ENCODE data around the gene EXOC3.
"Not testable (repeated sequence)": the region's sequence is repeated elsewhere in the genome, so short reads cannot be mapped to it uniquely, and the experiment has no call there.

EXOC3 gene

GRCh38 chr5:472656-473550 is 29.9 kb downstream of the EXOC3 start:
- peak; percentile 74 to 77 for DNase-seq (ENCODE audit: low read depth in 2 of 2)

GRCh38 chr5:473551-474192 is 30.7 kb downstream of the EXOC3 start:
- DNase-seq (ENCODE audit: low read depth in 2 of 2) = no peak

GRCh38 chr5:474232-474839 is 31.4 kb downstream of the EXOC3 start:
- DNase-seq (ENCODE audit: low read depth in 2 of 2) = not testable (repeated sequence)

DNA sequence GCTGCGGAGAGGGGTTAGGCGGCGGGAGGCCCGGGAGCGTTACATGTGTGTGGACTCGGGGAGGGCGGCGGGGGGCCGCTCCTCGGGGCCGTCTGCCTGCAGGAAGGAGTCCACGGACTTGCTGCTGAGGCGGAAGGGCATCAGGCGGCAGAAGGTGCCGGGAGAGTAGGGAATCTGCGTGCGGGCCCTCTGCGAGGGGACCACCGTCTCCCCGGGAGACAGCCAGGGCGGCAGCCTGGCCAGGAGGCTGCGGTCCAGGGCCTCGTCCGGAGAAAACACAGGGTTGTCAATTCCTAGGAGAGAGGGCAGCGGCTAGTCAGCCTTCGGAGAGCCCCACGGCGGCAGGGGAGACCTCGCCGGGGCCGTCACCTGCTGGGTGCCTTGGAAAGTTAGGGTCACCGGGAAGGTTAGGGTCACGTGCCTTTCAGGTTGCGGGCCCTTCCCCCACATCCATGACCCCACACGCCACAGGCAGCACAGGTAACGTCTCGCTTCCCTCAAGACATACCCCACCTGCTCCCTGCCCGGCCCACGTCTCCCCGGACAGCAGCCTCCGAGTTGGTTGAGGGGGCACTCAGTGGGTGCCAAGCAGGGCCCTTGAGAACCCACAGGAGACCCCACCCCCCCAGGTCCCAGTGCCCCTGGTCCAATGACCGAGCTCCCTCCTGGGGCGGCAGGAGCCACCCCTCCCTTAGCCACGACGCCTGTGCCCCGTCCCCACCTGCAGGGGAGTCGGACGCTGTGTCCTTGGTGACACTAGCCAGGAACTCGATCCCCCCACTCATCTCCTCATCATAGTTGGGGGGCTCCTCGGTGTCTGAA is 32.1 kb downstream of the EXOC3 start:
- no peak for DNase-seq (ENCODE audit: low read depth in 2 of 2)

DNA sequence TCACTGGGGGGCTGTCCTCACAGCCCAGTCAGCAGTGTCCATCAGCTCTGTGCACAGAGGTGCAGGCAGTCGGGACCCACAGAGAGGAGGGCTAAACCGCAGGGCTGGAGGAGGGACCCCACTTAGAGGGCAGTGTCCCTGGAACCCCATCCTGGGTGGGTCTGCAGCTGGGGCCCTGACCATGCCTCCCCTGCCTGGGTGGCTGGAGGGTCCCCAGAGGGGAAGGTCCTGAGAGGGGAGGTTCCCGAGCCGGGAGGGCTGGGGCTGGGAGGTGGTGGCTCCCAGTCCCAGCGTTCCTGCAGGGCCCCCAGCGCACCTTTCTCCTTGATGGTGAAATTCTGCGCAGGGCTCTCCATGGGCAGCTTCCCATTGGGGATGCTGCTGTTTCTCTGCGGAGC is 32.7 kb downstream of the EXOC3 start:
- no peak for DNase-seq (ENCODE audit: low read depth in 2 of 2)

- DNase-seq (ENCODE audit: low read depth in 2 of 2) = no peak
These were observed 33.3 kb downstream of the EXOC3 start for GRCh38 chr5:476102-476813.

- DNase-seq (ENCODE audit: low read depth in 2 of 2) = no peak
These were observed 33.8 kb downstream of the EXOC3 start for GRCh38 chr5:476814-477175.

GRCh38 chr5:477247-477646 is 34.3 kb downstream of the EXOC3 start:
- no peak for DNase-seq (ENCODE audit: low read depth in 2 of 2)

- DNase-seq (ENCODE audit: low read depth in 2 of 2) = no peak
These were observed 34.9 kb downstream of the EXOC3 start for GRCh38 chr5:477871-478270.

DNA sequence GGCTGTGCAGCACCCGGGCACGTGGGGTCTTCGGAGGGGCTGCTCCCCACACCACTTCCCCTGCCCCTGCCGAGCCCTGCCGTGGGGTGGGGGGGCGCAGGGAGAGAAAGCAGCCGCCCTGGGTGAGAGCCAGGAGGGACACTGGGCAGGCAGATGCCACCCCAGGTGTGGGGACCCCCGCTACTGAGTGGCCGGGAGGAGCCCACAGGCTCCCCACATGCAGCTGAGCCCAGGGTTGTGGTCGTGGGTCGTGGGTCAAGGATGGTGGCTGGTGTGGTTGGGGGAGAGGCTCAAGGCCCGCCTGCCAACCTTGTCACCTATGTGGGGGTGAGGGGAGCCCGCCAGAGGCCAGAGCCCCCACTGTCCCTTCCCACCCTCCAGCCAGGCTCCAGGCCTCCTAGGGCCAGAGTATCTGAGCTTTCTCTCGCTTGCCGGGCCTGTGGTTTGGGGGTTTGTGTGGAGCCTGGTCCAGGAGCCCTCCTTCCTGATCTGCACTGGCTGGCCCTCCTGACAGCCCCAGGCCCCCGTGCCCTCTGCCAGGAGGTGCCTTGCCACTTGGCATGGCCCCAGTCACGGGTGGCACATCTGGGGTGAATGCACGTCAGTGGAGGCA is 35.5 kb downstream of the EXOC3 start:
- DNase-seq (ENCODE audit: low read depth in 2 of 2) = no peak

DNA sequence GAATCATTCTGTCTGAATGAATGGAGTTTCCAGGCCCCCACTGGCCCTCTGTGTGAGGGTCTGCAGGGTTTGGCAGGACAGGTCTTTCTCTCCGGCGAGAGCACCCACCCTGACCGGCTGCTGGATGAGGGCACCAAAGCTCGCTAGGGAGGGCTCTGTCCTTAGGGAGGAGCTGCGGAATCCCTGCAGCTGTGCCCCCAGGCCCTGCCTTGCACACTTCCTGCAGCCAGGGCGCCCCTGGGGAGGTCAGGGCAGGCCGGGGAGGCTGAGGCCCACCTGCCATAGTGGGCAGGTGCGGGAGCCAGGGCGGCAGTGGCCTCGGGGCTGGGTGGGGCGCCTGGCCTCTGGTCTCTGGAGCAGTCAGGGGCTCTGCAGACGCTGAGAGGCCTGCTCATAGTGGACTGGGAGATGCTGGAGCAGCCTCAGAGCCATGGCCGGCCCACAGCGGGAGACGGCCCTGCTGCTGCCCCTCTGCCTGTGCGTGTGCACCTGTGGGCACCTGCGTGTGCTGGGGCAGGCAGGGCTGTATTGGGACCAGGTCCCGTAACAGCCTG is 36.1 kb downstream of the EXOC3 start:
- DNase-seq (ENCODE audit: low read depth in 2 of 2) = no peak

DNA sequence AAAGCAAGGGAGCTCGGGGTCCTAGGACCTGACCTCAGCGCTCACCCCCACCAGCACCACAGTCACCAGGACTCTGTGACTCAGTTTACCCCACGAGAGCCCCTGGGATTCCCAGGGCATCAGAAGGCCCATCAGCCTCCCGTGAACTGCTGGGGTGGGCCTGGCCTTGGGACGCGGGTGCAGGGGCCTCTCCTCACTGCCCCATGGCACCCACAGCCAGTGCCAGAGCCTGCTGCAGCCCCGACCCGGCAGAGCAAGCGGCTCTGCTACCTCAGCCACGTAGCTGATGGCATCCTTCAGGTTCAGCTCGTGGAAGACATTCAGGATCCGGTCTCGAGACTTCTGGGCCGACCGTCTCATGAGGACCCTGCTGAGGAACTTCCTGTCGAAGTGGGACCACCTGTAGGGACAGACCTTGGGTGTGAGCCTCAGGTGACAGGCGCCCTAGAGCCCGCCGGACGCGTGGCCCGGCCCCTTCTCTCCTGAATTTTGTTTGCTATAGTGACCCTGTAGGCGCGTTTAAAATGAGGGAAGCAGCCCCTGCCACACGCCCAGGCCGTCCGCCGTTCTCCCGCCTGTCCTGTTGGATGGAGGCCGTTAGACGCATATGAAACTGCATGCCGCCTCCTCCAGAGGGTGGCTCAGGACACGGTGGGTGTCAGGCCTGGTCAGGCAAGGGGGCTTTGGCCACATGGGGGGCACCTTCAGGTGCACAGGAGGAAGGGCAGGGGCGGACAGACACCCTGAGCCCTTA is 36.8 kb downstream of the EXOC3 start:
- DNase-seq (ENCODE audit: low read depth in 2 of 2) = no peak

DNA sequence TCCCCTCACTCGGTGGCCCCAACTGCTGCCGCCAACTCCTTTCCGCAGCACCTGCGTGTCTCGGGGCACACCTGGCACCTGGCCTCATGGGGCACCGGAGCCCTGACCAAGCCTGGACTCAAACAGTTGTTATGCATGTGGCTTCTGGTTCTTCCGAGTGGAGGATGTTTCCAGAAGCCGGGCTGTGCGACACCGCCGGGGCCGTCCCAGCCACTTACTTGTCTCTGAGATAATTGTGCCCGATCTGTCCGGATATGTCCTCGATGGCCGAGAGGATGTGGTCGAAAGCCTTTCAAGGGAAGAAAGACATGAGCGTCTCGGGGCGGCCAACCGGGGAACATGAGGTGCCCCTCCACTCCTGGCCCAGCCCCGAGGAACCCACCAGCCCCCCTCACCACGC is 38.4 kb downstream of the EXOC3 start:
- DNase-seq (ENCODE audit: low read depth in 2 of 2) = no peak

- no peak for DNase-seq (ENCODE audit: low read depth in 2 of 2)
These were observed 39.0 kb downstream of the EXOC3 start for GRCh38 chr5:482021-482420.

- no peak for DNase-seq (ENCODE audit: low read depth in 2 of 2)
These were observed 39.5 kb downstream of the EXOC3 start for GRCh38 chr5:482506-482905.

DNA sequence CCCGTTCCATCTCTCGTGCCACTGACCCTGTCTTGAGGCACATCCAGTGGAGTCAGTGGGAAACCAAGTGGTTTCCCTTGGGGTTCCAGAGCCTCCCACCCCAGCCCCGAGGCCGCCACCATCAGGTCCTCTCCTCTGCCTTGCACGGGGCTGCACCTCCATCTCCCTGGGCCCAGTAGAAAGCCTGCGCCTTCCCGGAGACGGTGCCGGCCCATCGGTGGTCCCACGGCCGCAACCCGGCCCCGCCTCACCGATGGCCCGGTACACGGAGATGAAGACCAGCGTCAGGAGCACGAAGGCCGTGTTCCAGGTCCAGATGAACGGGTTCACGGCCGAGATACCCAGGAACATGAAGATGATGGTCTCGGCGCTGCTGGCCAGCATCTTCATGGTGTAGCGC is 40.0 kb downstream of the EXOC3 start:
- no peak for DNase-seq (ENCODE audit: low read depth in 2 of 2)

GRCh38 chr5:483434-484140 is 40.6 kb downstream of the EXOC3 start:
- no peak for DNase-seq (ENCODE audit: low read depth in 2 of 2)

DNA sequence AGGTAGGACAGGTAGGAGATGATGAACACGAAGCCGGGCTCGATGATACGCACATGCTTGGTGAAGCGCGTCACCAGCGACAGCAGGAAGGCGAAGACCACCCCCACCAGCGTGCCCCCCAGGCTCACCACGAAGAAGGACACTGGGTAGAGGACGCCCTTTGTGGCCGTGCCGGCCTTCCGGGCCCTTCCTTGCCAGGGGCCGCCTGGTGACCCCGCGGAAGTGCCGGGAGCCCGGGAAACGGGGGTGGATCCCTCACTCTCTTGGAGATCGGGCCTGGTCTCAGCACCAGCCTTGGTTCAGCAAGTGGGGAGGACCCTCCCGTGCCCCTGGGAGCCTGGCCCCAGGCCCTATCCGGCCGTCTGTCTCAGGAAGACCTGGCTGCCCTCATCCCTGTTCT is 41.6 kb downstream of the EXOC3 start:
- no peak for DNase-seq (ENCODE audit: low read depth in 2 of 2)
